Measurements from ENCODE around the gene ELF1. TPM values are rescaled to one million over a fixed set of nuclear protein-coding genes. Genes with fewer than 3 reads are reported as not detected.
A peak's percentile ranks its signal among the peaks of the same experiment; 100 is the strongest.
"Not testable (repeated sequence)": the region's sequence is repeated elsewhere in the genome, so short reads cannot be mapped to it uniquely, and the experiment has no call there.

The ELF1 gene
- total RNA-seq, 3 donors from 2014 or later, result 80.2 to 111 (median 96.8) TPM

GRCh38 chr13:40933508-40934204 is 85.5 kb downstream of the ELF1 start:
- intact Hi-C loops (cut with DNase I, micrococcal nuclease), result no loop called here
- ATAC-seq (peak; percentile 54), DNase-seq (no peak)
- no peaks in the 10 kb centered on the region for H3K9me3 ChIP-seq
- H3K36me3 ChIP-seq (ENCODE audit: low read depth), result peaks cover 6% of the 10 kb centered on the region
- H3K4me1 ChIP-seq (ENCODE audit: low read depth), result peaks cover 7% of the 10 kb centered on the region
- H3K4me3 ChIP-seq, result no peak overlapping the region
- TF ChIP-seq CTCF (IDR thresholded peaks at IDR 0.05), result no peak

GRCh38 chr13:40932252-40932651 is 86.9 kb downstream of the ELF1 start:
- H3K36me3 ChIP-seq (ENCODE audit: low read depth), result peaks cover 6% of the 10 kb centered on the region
- TF ChIP-seq CTCF (IDR thresholded peaks at IDR 0.05), result no peak
- ATAC-seq, result no peak
- DNase-seq, result no peak
- no peak overlapping the region for H3K4me3 ChIP-seq
- H3K9me3 ChIP-seq, result no peaks in the 10 kb centered on the region
- peaks cover 6% of the 10 kb centered on the region for H3K4me1 ChIP-seq (ENCODE audit: low read depth)
- intact Hi-C loops (cut with DNase I, micrococcal nuclease), result no loop called here

- H3K4me1 ChIP-seq (ENCODE audit: low read depth), result peaks cover under 1% of the 10 kb centered on the region
- no peaks in the 10 kb centered on the region for H3K9me3 ChIP-seq
- ATAC-seq (no peak), DNase-seq (no peak)
- intact Hi-C loops (cut with DNase I, micrococcal nuclease), result no loop called here
- peaks cover 6% of the 10 kb centered on the region for H3K36me3 ChIP-seq (ENCODE audit: low read depth)
- no peak overlapping the region for H3K4me3 ChIP-seq
- TF ChIP-seq CTCF (IDR thresholded peaks at IDR 0.05), result no peak
Measured at GRCh38 chr13:40931719-40932118, 87.4 kb downstream of the ELF1 start.

- not testable (repeated sequence) for H3K4me1 ChIP-seq (ENCODE audit: low read depth); ATAC-seq; H3K4me3 ChIP-seq; H3K36me3 ChIP-seq (ENCODE audit: low read depth); H3K9me3 ChIP-seq; DNase-seq
- intact Hi-C loops (cut with DNase I, micrococcal nuclease), result loop anchor here (10.0 kb wide), 1 partner anchor 125 kb away; no protein-coding TSS in a partner anchor
Measured at GRCh38 chr13:40929883-40930282, 89.2 kb downstream of the ELF1 start.

GRCh38 chr13:40928980-40929379 is 90.1 kb downstream of the ELF1 start:
- intact Hi-C loops (cut with DNase I, micrococcal nuclease), result loop anchor here (10.0 kb wide), 1 partner anchor 126 kb away; no protein-coding TSS in a partner anchor
- no peak for TF ChIP-seq CTCF (IDR thresholded peaks at IDR 0.05)
- ATAC-seq, result no peak
- Histone ChIP-seq H3K4me3 (no peak overlapping the region), H3K9me3 (no peaks in the 10 kb centered on the region), H3K4me1 (ENCODE audit: low read depth) (no peaks in the 10 kb centered on the region), H3K36me3 (ENCODE audit: low read depth) (peaks cover 6% of the 10 kb centered on the region)
- DNase-seq, result no peak

- DNase-seq (no peak), ATAC-seq (no peak)
- H3K4me1 ChIP-seq (ENCODE audit: low read depth), result no peaks in the 10 kb centered on the region
- H3K36me3 ChIP-seq (ENCODE audit: low read depth), result peaks cover 6% of the 10 kb centered on the region
- TF ChIP-seq CTCF (IDR thresholded peaks at IDR 0.05), result no peak
- intact Hi-C loops (cut with DNase I, micrococcal nuclease), result loop anchor here (10.0 kb wide), 1 partner anchor 127 kb away; no protein-coding TSS in a partner anchor
- H3K9me3 ChIP-seq, result no peaks in the 10 kb centered on the region
- no peak overlapping the region for H3K4me3 ChIP-seq
Measured at GRCh38 chr13:40927929-40928328, 91.2 kb downstream of the ELF1 start.
